Breast epithelium (tissue), 4 donors: Measurements from ENCODE around the gene FOXN3. TPM values are rescaled to one million over a fixed set of nuclear protein-coding genes. Genes with fewer than 3 reads are reported as not detected.

Experiments used
- DNase-seq, 2 donors: peaks; one replicate each; pipeline ENCODE4 v3.0.0-alpha.2; 2019; ENCODE audit warnings: low spot score in 2 of 2
- H3K27ac ChIP-seq, 2 donors: fragments of 200-600 bp; sonication (generic) in 1 of 2; one replicate each; pipeline ENCODE4 v1.5.1; 2016 to 2019; ENCODE audit warnings: mild to moderate bottlenecking in 1 of 2
- H3K27me3 ChIP-seq, 2 donors: fragments of 200-600 bp; sonication (generic) in 1 of 2; one replicate each; pipeline versions ENCODE4 v1.5.1 to v1.6.0; 2017 to 2019; ENCODE audit warnings: control low read depth in 1 of 2, mild to moderate bottlenecking in 1 of 2
- H3K36me3 ChIP-seq: fragments of 200-600 bp; one replicate; pipeline ENCODE4 v1.5.1; 2019
- H3K4me1 ChIP-seq, 2 donors: fragments of 200-600 bp; sonication (generic); one replicate each; pipeline ENCODE4 v1.5.1; 2016 to 2019; ENCODE audit warnings: control low read depth in 1 of 2
- H3K4me3 ChIP-seq, 3 donors: fragments of 200-600 bp; sonication (generic); 1 replicate in 2 of 3; 2 replicates in 1 of 3; pipeline ENCODE4 v1.5.1; 2016 to 2019; ENCODE audit warnings: mild to moderate bottlenecking in 3 of 3, moderate library complexity in 2 of 3
- H3K9me3 ChIP-seq, 2 donors: fragments of 200-600 bp; sonication (generic) in 1 of 2; one replicate each; pipeline ENCODE4 v1.5.1; 2016 to 2019; ENCODE audit warnings: control low read depth in 1 of 2
- POLR2A ChIP-seq: fragments of 450-650 bp; IDR thresholded peaks from one replicate; pipeline ENCODE4 v1.6.1; 2016; ENCODE audit warnings: antibody characterized with exemption, mild to moderate bottlenecking, moderate library complexity
- POLR2AphosphoS5 ChIP-seq, 3 donors: sonication (generic); formaldehyde crosslinking; IDR thresholded peaks; one replicate each; pipeline ENCODE4 v1.6.1; 2017; ENCODE audit warnings: antibody characterized with exemption in 3 of 3
- intact Hi-C: fragments of 100-400 bp; cut with DNase I; formaldehyde crosslinking; loops from one replicate; pipeline ENCODE4 v1.15.1; 2023; ENCODE audit warnings: low total_unique reads
- total RNA-seq, 3 donors: library from RNA; depleted of rRNA; stranded (reverse); fragments of >200 nt; gene quantifications; one replicate each; pipeline ENCODE4 v1.1.0, GENCODE V29; 2016
- TF ChIP-seq, protein P1 (sequence below), 3 donors: fragments of 450-650 bp; IDR thresholded peaks; one replicate each; pipeline ENCODE4 v1.5.1; 2016 to 2017; ENCODE audit warnings: antibody characterized with exemption in 3 of 3, mild to moderate bottlenecking in 3 of 3, moderate library complexity in 3 of 3

FOXN3 gene
- total RNA-seq, 3 donors from 2014 or later: 70.7 to 180 (median 80.3) TPM

DNA sequence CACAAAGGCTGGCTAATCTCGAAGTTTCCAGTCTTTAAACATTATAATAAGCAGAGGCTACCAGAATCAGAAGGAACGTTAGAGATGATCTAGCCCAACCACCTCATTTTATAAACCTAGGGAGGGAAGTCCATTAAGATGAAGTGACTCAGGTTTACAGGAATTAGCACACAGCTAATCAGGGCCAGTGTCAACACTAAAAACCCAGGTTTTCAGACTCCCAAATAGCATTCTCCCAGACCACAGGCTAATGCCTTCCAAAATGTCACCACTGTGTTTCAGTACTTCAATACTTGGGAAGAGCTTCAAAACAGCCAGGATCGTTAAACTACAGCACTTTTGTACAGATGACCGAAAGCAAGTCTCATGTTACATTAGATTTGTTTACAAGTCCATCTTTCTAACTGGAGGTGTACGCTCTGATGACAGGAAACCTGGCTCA is 89.2 kb downstream of the FOXN3 start:
- H3K4me1 ChIP-seq: no peaks in the 10 kb centered on the region
- intact Hi-C loops: loop anchor here (10.0 kb wide), 1 partner anchor 1677 kb away; no protein-coding TSS in a partner anchor
- H3K27ac ChIP-seq: no peak overlapping the region

DNA sequence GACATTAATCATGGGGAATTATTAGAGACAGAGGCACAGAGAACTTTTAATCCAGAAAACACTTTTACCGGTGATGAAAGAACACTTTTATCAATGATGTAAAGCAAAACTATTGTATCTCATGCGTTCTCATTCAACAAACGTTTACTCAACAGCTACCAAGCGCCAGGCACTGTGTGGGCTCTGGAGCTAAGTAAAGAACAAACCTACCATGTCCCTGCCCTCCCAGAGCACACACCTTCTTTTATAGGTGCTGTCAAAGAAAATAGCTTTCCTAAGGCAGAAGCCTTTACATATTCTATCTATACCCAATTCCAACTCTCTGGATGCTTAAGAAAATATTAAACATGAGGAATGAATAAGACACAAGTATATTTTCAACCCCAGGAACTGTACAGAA is 91.1 kb downstream of the FOXN3 start:
- no peaks in the 10 kb centered on the region for H3K9me3 ChIP-seq
- no peaks in the 10 kb centered on the region for H3K36me3 ChIP-seq
- DNase-seq: no peak
- no peak overlapping the region for H3K27ac ChIP-seq
- no peaks in the 10 kb centered on the region for H3K4me1 ChIP-seq
- H3K4me3 ChIP-seq: no peak overlapping the region
- intact Hi-C loops: loop anchor here (10.0 kb wide), 1 partner anchor 1679 kb away; no protein-coding TSS in a partner anchor
- no peaks in the 10 kb centered on the region for H3K27me3 ChIP-seq
- TF ChIP-seq, protein P1, sequence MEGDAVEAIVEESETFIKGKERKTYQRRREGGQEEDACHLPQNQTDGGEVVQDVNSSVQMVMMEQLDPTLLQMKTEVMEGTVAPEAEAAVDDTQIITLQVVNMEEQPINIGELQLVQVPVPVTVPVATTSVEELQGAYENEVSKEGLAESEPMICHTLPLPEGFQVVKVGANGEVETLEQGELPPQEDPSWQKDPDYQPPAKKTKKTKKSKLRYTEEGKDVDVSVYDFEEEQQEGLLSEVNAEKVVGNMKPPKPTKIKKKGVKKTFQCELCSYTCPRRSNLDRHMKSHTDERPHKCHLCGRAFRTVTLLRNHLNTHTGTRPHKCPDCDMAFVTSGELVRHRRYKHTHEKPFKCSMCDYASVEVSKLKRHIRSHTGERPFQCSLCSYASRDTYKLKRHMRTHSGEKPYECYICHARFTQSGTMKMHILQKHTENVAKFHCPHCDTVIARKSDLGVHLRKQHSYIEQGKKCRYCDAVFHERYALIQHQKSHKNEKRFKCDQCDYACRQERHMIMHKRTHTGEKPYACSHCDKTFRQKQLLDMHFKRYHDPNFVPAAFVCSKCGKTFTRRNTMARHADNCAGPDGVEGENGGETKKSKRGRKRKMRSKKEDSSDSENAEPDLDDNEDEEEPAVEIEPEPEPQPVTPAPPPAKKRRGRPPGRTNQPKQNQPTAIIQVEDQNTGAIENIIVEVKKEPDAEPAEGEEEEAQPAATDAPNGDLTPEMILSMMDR (IDR thresholded peaks at IDR 0.05): no peak
- TF ChIP-seq POLR2A: no peak
- TF ChIP-seq POLR2AphosphoS5 (IDR thresholded peaks at IDR 0.05): no peak

More for the DNA sequence above, 89.2 kb downstream of the FOXN3 start:
- H3K36me3 ChIP-seq: no peaks in the 10 kb centered on the region
- no peak for TF ChIP-seq POLR2AphosphoS5 (IDR thresholded peaks at IDR 0.05)
- TF ChIP-seq, protein P1 (IDR thresholded peaks at IDR 0.05): no peak
- TF ChIP-seq POLR2A: no peak
- DNase-seq: no peak
- H3K27me3 ChIP-seq: no peaks in the 10 kb centered on the region
- H3K9me3 ChIP-seq: no peaks in the 10 kb centered on the region
- no peak overlapping the region for H3K4me3 ChIP-seq

DNA sequence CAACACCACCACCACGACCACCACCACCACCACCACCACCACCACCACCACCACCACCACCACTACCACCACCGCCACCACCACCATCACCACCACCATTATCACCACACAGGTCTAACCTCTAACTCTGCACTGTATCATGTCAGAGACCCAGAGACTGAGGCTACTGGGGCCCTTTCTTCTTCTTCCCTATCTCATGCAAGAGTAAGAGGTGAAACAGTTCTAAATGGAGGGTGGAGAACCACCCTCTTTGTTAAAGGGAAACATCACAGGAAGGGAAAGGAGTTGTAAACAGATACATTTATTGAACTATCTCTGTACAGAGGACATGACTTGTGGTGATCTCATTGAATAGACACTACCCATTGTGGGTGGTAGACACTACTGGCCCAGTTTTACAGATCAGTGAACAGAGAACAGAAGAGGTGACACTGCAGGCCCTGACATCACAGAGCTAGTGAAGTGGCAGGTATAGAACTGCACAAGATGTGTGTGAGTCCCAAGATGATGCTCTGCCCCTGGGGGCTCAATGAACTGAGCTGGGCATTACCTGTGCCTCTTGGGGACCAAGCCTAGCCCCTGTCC is 91.6 kb downstream of the FOXN3 start:
- no peak overlapping the region for H3K4me3 ChIP-seq
- no peaks in the 10 kb centered on the region for H3K27me3 ChIP-seq
- TF ChIP-seq, protein P1 (IDR thresholded peaks at IDR 0.05): no peak
- no peak for DNase-seq
- H3K36me3 ChIP-seq: no peaks in the 10 kb centered on the region
- no peaks in the 10 kb centered on the region for H3K4me1 ChIP-seq
- no peaks in the 10 kb centered on the region for H3K9me3 ChIP-seq
- intact Hi-C loops: loop anchor here (10.0 kb wide), 1 partner anchor 1679 kb away; no protein-coding TSS in a partner anchor
- H3K27ac ChIP-seq: no peak overlapping the region

DNA sequence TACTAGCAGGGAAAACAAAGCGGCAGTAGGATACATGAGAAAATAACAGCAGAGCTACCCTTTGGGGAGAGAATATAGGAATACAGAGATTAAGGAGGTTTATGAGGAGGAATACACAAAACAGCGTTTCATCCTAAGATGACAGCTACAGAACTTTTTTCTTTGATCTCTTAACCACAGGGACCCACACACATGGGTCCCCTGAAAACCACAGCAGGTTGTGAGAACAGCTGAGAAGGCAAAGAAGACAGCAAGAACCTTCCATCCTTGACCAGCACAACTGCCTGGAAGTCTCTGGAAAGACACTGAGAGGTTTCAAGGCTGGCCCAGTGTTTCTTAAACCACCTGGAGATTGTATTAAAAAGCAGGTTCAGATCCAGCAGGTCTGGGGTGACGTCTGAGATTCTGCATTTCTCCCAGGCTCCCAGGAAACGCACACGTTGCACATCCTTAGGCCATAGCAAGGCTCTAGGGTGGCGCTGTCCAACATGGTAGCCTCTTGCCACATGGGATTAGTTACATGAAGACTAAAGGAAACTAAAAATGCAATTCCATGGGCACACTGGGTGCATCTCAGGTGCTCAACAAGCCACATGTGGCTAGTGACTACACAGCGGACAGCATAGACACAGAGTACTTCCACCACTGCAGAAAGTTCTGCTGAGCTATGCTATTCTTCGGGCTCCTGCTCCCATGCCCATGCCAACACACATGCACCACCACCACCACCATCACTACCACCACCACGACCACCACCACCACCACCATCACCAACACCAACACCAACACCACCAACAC is 92.3 kb downstream of the FOXN3 start:
- Histone ChIP-seq H3K27me3 (no peaks in the 10 kb centered on the region), H3K4me1 (no peaks in the 10 kb centered on the region), H3K27ac (no peak overlapping the region), H3K4me3 (no peak overlapping the region), H3K36me3 (no peaks in the 10 kb centered on the region), H3K9me3 (no peaks in the 10 kb centered on the region)
- intact Hi-C loops: loop anchor here (10.0 kb wide), 1 partner anchor 1680 kb away; no protein-coding TSS in a partner anchor
- TF ChIP-seq, protein P1 (IDR thresholded peaks at IDR 0.05): no peak
- no peak for TF ChIP-seq POLR2A
- no peak for TF ChIP-seq POLR2AphosphoS5 (IDR thresholded peaks at IDR 0.05)
- no peak for DNase-seq
